ENCODE data around the gene ANKRD65.
"Not testable (repeated sequence)": the region's sequence is repeated elsewhere in the genome, so short reads cannot be mapped to it uniquely, and the experiment has no call there.

GRCh38 chr1:1454286-1455056, 33.4 kb upstream of the ANKRD65 start:
- not testable (repeated sequence) for TF ChIP-seq CTCF (IDR thresholded peaks at IDR 0.05; ENCODE audit: poor library complexity); EZH2 (IDR thresholded peaks at IDR 0.05; ENCODE audit: borderline replicate concordance); EZH2phosphoT487 (IDR thresholded peaks at IDR 0.05; ENCODE audit: low read depth, severe bottlenecking, unreplicated experiment)

All from hepatocyte (in vitro differentiated cells).